Hematopoietic multipotent progenitor cell treated with erythropoietin and hydrocortisone succinate and interleukin-3 and kit ligand, for 6 days (in vitro differentiated cells): ENCODE data around the gene TBR1.

Source experiments
- DNase-seq: peaks from one replicate; pipeline ENCODE4 v3.0.0-alpha.2; 2015

Gene TBR1

GRCh38 chr2:161415987-161416707 lies at the start of gene TBR1:
TBR1 (plus strand) TSS chr2:161416297; CDS start chr2:161416411, 114 bp downstream.
- DNase-seq, result no peak

GRCh38 chr2:161367675-161368074 lies 48.4 kb upstream of the TBR1 start:
- no peak for DNase-seq

GRCh38 chr2:161369311-161369710 lies 46.8 kb upstream of the TBR1 start:
- no peak for DNase-seq

- no peak for DNase-seq
These were observed 45.1 kb upstream of the TBR1 start for GRCh38 chr2:161370981-161371380.

- DNase-seq, result no peak
These were observed 44.2 kb upstream of the TBR1 start for GRCh38 chr2:161371869-161372268.

GRCh38 chr2:161373942-161374341 lies 42.2 kb upstream of the TBR1 start:
- no peak for DNase-seq

GRCh38 chr2:161374446-161374845 lies 41.7 kb upstream of the TBR1 start:
- DNase-seq, result no peak

GRCh38 chr2:161379740-161380139 lies 36.4 kb upstream of the TBR1 start:
- DNase-seq, result no peak

GRCh38 chr2:161381546-161381945 lies 34.6 kb upstream of the TBR1 start:
- no peak for DNase-seq

GRCh38 chr2:161382747-161383146 lies 33.4 kb upstream of the TBR1 start:
- no peak for DNase-seq

- DNase-seq, result no peak
These were observed 31.2 kb upstream of the TBR1 start for GRCh38 chr2:161384864-161385263.

- no peak for DNase-seq
These were observed 29.8 kb upstream of the TBR1 start for GRCh38 chr2:161386228-161386824.

GRCh38 chr2:161388146-161388779 lies 27.8 kb upstream of the TBR1 start:
- no peak for DNase-seq

- no peak for DNase-seq
These were observed 24.2 kb upstream of the TBR1 start for GRCh38 chr2:161391737-161392506.

- no peak for DNase-seq
These were observed 16.0 kb upstream of the TBR1 start for GRCh38 chr2:161400076-161400475.

GRCh38 chr2:161402297-161402696 lies 13.8 kb upstream of the TBR1 start:
- DNase-seq, result no peak

GRCh38 chr2:161406316-161406715 lies 9.8 kb upstream of the TBR1 start:
- DNase-seq, result no peak

GRCh38 chr2:161407597-161407996 lies 8.5 kb upstream of the TBR1 start:
- DNase-seq, result no peak

GRCh38 chr2:161409308-161409907 lies 6.7 kb upstream of the TBR1 start:
- DNase-seq, result no peak

- no peak for DNase-seq
These were observed 3.8 kb upstream of the TBR1 start for GRCh38 chr2:161412346-161412745.

GRCh38 chr2:161414042-161415033 lies 1.8 kb upstream of the TBR1 start:
- peak; percentile 56 for DNase-seq
